GM18511 (cell line): ENCODE measurements around the gene ZNF587B.
"Not testable (repeated sequence)": the region's sequence is repeated elsewhere in the genome, so short reads cannot be mapped to it uniquely, and the experiment has no call there.

Experiments
- ATAC-seq: cut with Tn5 transposase; IDR thresholded peaks from one replicate; pipeline ENCODE4 v1.9.1; 2021; ENCODE audit warnings: mild to moderate bottlenecking, moderate library complexity; ENCODE audit not compliant: unreplicated experiment

Gene ZNF587B

GRCh38 chr19:57818378-57818777 lies 11.7 kb upstream of the ZNF587B start:
- ATAC-seq, result no peak

GRCh38 chr19:57819475-57820148 lies 10.5 kb upstream of the ZNF587B start:
- ATAC-seq, result peak; percentile 88

GRCh38 chr19:57820599-57820998 lies 9.5 kb upstream of the ZNF587B start:
- ATAC-seq, result no peak

GRCh38 chr19:57821095-57821494 lies 9.0 kb upstream of the ZNF587B start:
- not testable (repeated sequence) for ATAC-seq

GRCh38 chr19:57821501-57821900 lies 8.6 kb upstream of the ZNF587B start:
- ATAC-seq, result not testable (repeated sequence)

- not testable (repeated sequence) for ATAC-seq
These were observed 6.9 kb upstream of the ZNF587B start for GRCh38 chr19:57823155-57823554.

- ATAC-seq, result not testable (repeated sequence)
These were observed 6.5 kb upstream of the ZNF587B start for GRCh38 chr19:57823608-57824007.

- ATAC-seq, result no peak
These were observed 4.6 kb upstream of the ZNF587B start for GRCh38 chr19:57825511-57825910.

GRCh38 chr19:57829316-57829715 lies 783 bp upstream of the ZNF587B start:
- ATAC-seq, result no peak

GRCh38 chr19:57836991-57837390 lies 6.9 kb downstream of the ZNF587B start:
- not testable (repeated sequence) for ATAC-seq

GRCh38 chr19:57838622-57839191 lies 8.6 kb downstream of the ZNF587B start:
- not testable (repeated sequence) for ATAC-seq

GRCh38 chr19:57841122-57841763 lies 11.1 kb downstream of the ZNF587B start:
- ATAC-seq, result no peak

GRCh38 chr19:57847164-57847563 lies 17.1 kb downstream of the ZNF587B start:
- ATAC-seq, result not testable (repeated sequence)

GRCh38 chr19:57849162-57849665 lies 19.1 kb downstream of the ZNF587B start:
- peak; percentile 24 for ATAC-seq

- ATAC-seq, result peak; percentile 96
These were observed 19.8 kb downstream of the ZNF587B start, which contains the start of gene ZNF587 for GRCh38 chr19:57849666-57850473. Gene ZNF587 (plus strand): TSS chr19:57849859. CDS start chr19:57850039, 180 bp downstream.

- ATAC-seq, result no peak
These were observed 20.5 kb downstream of the ZNF587B start for GRCh38 chr19:57850553-57851017.

GRCh38 chr19:57851812-57852603 lies 21.9 kb downstream of the ZNF587B start:
- ATAC-seq, result not testable (repeated sequence)

- not testable (repeated sequence) for ATAC-seq
These were observed 24.0 kb downstream of the ZNF587B start for GRCh38 chr19:57854117-57854516.

- ATAC-seq, result not testable (repeated sequence)
These were observed 32.3 kb downstream of the ZNF587B start for GRCh38 chr19:57862351-57862750.
